ENCODE results near the gene SMYD1. TPM values are rescaled to one million over a fixed set of nuclear protein-coding genes. Genes with fewer than 3 reads are reported as not detected.

Gene SMYD1
- total RNA-seq, 1 experiment from 2014 or later, result not detected

DNA sequence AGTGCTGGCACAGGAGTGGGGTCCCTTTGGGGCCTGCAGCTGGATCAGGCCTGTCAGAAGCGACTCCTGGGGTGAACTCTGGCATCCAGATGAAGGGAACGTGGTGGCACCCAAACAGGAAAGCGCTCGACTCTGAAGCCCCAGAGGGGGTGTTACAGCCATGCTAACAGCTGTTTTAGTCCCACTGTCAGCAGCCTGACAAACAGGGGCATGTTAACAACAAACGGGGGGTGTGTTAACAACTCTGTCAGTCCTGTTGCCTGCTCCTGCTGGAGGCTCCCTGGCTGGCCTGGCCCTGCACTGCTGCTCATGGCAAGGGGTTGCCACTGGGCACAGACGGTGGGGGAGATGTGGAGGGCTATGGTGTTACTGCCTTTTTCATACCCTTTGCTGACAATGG lies 48.7 kb upstream of the SMYD1 start:
- intact Hi-C loops (cut with micrococcal nuclease), result no loop called here
- no TSS peak for BruUV-seq (replicated peaks)
- TF ChIP-seq CEBPB (IDR thresholded peaks at IDR 0.05; ENCODE audit: low read depth) (no peak), TCF7L2 (IDR thresholded peaks at IDR 0.05; ENCODE audit: borderline replicate concordance, extremely low read depth, insufficient read depth, insufficient read length) (no peak), ZFX (IDR thresholded peaks at IDR 0.05) (no peak), SP1 (IDR thresholded peaks at IDR 0.05; ENCODE audit: low read depth) (no peak), SIN3A (IDR thresholded peaks at IDR 0.05; ENCODE audit: low read depth) (no peak), CBX3 (IDR thresholded peaks at IDR 0.05; ENCODE audit: low read depth) (no peak), ZBTB33 (IDR thresholded peaks at IDR 0.05; ENCODE audit: extremely low read depth, insufficient replicate concordance, low read length) (no peak), EZH2 (IDR thresholded peaks at IDR 0.05) (no peak), ELF1 (IDR thresholded peaks at IDR 0.05; ENCODE audit: borderline replicate concordance, low read depth) (no peak), POLR2A (IDR thresholded peaks at IDR 0.05; ENCODE audit: borderline replicate concordance, extremely low read depth, insufficient read depth, insufficient read length) (no peak), JUND (IDR thresholded peaks at IDR 0.05) (no peak), EGR1 (IDR thresholded peaks at IDR 0.05; ENCODE audit: low read depth) (no peak), POLR2AphosphoS5 (IDR thresholded peaks at IDR 0.05; ENCODE audit: low read depth, low read length) (no peak), RAD21 (IDR thresholded peaks at IDR 0.05; ENCODE audit: low read depth) (no peak), REST (IDR thresholded peaks at IDR 0.05; ENCODE audit: low read depth) (no peak)
- TF ChIP-seq, protein P1, sequence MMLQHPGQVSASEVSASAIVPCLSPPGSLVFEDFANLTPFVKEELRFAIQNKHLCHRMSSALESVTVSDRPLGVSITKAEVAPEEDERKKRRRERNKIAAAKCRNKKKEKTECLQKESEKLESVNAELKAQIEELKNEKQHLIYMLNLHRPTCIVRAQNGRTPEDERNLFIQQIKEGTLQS (IDR thresholded peaks at IDR 0.05), result no peak
- TF ChIP-seq, protein P2, sequence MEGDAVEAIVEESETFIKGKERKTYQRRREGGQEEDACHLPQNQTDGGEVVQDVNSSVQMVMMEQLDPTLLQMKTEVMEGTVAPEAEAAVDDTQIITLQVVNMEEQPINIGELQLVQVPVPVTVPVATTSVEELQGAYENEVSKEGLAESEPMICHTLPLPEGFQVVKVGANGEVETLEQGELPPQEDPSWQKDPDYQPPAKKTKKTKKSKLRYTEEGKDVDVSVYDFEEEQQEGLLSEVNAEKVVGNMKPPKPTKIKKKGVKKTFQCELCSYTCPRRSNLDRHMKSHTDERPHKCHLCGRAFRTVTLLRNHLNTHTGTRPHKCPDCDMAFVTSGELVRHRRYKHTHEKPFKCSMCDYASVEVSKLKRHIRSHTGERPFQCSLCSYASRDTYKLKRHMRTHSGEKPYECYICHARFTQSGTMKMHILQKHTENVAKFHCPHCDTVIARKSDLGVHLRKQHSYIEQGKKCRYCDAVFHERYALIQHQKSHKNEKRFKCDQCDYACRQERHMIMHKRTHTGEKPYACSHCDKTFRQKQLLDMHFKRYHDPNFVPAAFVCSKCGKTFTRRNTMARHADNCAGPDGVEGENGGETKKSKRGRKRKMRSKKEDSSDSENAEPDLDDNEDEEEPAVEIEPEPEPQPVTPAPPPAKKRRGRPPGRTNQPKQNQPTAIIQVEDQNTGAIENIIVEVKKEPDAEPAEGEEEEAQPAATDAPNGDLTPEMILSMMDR (IDR thresholded peaks at IDR 0.05 in 2 of 3, conservative IDR thresholded peaks at IDR 0.05 in 1 of 3; ENCODE audit: borderline replicate concordance in 1 of 3, insufficient read depth in 1 of 3, low read depth in 2 of 3, low read length in 2 of 3), result no peak
- TF ChIP-seq, protein P3, sequence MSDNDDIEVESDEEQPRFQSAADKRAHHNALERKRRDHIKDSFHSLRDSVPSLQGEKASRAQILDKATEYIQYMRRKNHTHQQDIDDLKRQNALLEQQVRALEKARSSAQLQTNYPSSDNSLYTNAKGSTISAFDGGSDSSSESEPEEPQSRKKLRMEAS (IDR thresholded peaks at IDR 0.05), result no peak
- H3K4me2 ChIP-seq (ENCODE audit: low read length), result no peak overlapping the region
- no peak for ATAC-seq
- H3K27ac ChIP-seq (ENCODE audit: low read depth, low read length), result no peak overlapping the region
- H3K4me1 ChIP-seq (ENCODE audit: control insufficient read depth in 1 of 2, insufficient read depth in 2 of 2, low read length in 2 of 2), result peaks cover 0 to 18% of the 10 kb centered on the region in 2 experiments; a peak in 3 of 4 replicates
- H3K36me3 ChIP-seq (ENCODE audit: control insufficient read depth in 1 of 2, insufficient read depth in 2 of 2, low read length in 2 of 2), result no peaks in the 10 kb centered on the region
- H3K9me3 ChIP-seq (ENCODE audit: control insufficient read depth in 1 of 2, insufficient read depth in 1 of 2, low read depth in 1 of 2, low read length in 2 of 2), result no peaks in the 10 kb centered on the region
- CTCF ChIA-PET, result no interaction called here
- H3K9ac ChIP-seq (ENCODE audit: low read length), result no peak overlapping the region
- no peaks in the 10 kb centered on the region for H3K79me2 ChIP-seq (ENCODE audit: insufficient read depth, low read length)
- H3K9me2 ChIP-seq (ENCODE audit: insufficient read depth), result no peaks in the 10 kb centered on the region
- H3K27me3 ChIP-seq (ENCODE audit: insufficient read depth, low read length), result no peaks in the 10 kb centered on the region
- H4K20me1 ChIP-seq (ENCODE audit: insufficient read depth), result no peaks in the 10 kb centered on the region
- DNase-seq (ENCODE audit: low read depth, low spot score), result no peak
- H3K4me3 ChIP-seq (replicated peaks in 1 of 2; ENCODE audit: low read depth in 1 of 2, low read length in 2 of 2), result no peak overlapping the region
- POLR2A ChIA-PET, result no interaction called here
- H2AFZ ChIP-seq (ENCODE audit: low read depth, low read length, poor library complexity, severe bottlenecking), result no peak overlapping the region
- RAD21 ChIA-PET (ENCODE audit: low non-redundant PET in 1 of 2, low total read pairs in 2 of 2, uncharacterized antibody in 2 of 2, unreplicated experiment in 2 of 2), result no interaction called here

Data from HCT116 (cell line).